BLaER1 treated with 17β-estradiol and CSF1 and Interleukin-3, amounts not matched to agents 10 nM and 100 nM (cell line): ENCODE measurements around the gene KLK11.

Source experiments
- H3K27ac ChIP-seq, 11 experiments: shearing (Covaris generic); formaldehyde crosslinking; 2 replicates each; pipeline ENCODE4 v1.8.1; 2022
- H3K27me3 ChIP-seq, 11 experiments: shearing (Covaris generic); formaldehyde crosslinking; 2 replicates each; pipeline ENCODE4 v1.8.1; 2022
- H3K36me3 ChIP-seq, 11 experiments: shearing (Covaris generic); formaldehyde crosslinking; 2 replicates each; pipeline ENCODE4 v1.8.1; 2022
- H3K4me1 ChIP-seq, 10 experiments: shearing (Covaris generic); formaldehyde crosslinking; 2 replicates each; pipeline ENCODE4 v1.8.1; 2022
- H3K4me2 ChIP-seq, 11 experiments: shearing (Covaris generic); formaldehyde crosslinking; 2 replicates each; pipeline ENCODE4 v1.8.1; 2022
- H3K4me3 ChIP-seq, 10 experiments: shearing (Covaris generic); formaldehyde crosslinking; 2 replicates each; pipeline ENCODE4 v1.8.1; 2022
- H3K9ac ChIP-seq, 11 experiments: shearing (Covaris generic); formaldehyde crosslinking; 2 replicates each; pipeline ENCODE4 v1.8.1; 2022
- H3K9me3 ChIP-seq, 11 experiments: shearing (Covaris generic); formaldehyde crosslinking; replicated peaks in 1 of 11; 2 replicates each; pipeline ENCODE4 v1.8.1; 2022
- H4K20me1 ChIP-seq, 11 experiments: shearing (Covaris generic); formaldehyde crosslinking; 2 replicates each; pipeline ENCODE4 v1.8.1; 2022
- Cebpa-rat ChIP-seq, 11 experiments: shearing (Covaris generic); IDR thresholded peaks; 2 replicates each; pipeline ENCODE4 v1.8.1; 2022

The KLK11 gene

GRCh38 chr19:50982186-50982585 lies 44.2 kb downstream of the KLK11 start:
- no peaks in the 10 kb centered on the region for H4K20me1 ChIP-seq
- TF ChIP-seq Cebpa-rat (IDR thresholded peaks at IDR 0.05) = no peak

GRCh38 chr19:50981587-50982146 lies 44.7 kb downstream of the KLK11 start:
- no peak overlapping the region for H3K4me3 ChIP-seq
- H3K27me3 ChIP-seq = peaks cover 0 to 16% (median 0%) of the 10 kb centered on the region in 11 experiments; a peak in 3 of 22 replicates
- H3K4me2 ChIP-seq = no peak overlapping the region
- no peaks in the 10 kb centered on the region for H3K4me1 ChIP-seq
- no peak overlapping the region for H3K27ac ChIP-seq
- TF ChIP-seq Cebpa-rat (IDR thresholded peaks at IDR 0.05) = no peak
- H3K36me3 ChIP-seq = no peaks in the 10 kb centered on the region
- no peak overlapping the region for H3K9ac ChIP-seq
- H3K9me3 ChIP-seq = no peaks in the 10 kb centered on the region
- H4K20me1 ChIP-seq = no peaks in the 10 kb centered on the region

More at GRCh38 chr19:50982186-50982585, 44.2 kb downstream of the KLK11 start:
- H3K9ac ChIP-seq = no peak overlapping the region
- H3K4me1 ChIP-seq = no peaks in the 10 kb centered on the region
- no peaks in the 10 kb centered on the region for H3K36me3 ChIP-seq
- H3K4me2 ChIP-seq = no peak overlapping the region
- no peak overlapping the region for H3K27ac ChIP-seq
- H3K4me3 ChIP-seq = no peak overlapping the region
- no peaks in the 10 kb centered on the region for H3K9me3 ChIP-seq
- H3K27me3 ChIP-seq = peaks cover 0 to 16% (median 0%) of the 10 kb centered on the region in 11 experiments; a peak in 3 of 22 replicates

GRCh38 chr19:50980208-50980607 lies 46.2 kb downstream of the KLK11 start:
- Histone ChIP-seq H3K4me3 (no peak overlapping the region), H4K20me1 (no peaks in the 10 kb centered on the region), H3K9me3 (no peaks in the 10 kb centered on the region), H3K27ac (no peak overlapping the region), H3K4me1 (no peaks in the 10 kb centered on the region), H3K36me3 (no peaks in the 10 kb centered on the region), H3K27me3 (peaks cover 0 to 16% (median 0%) of the 10 kb centered on the region in 11 experiments; a peak in 3 of 22 replicates), H3K4me2 (no peak overlapping the region), H3K9ac (no peak overlapping the region)
- no peak for TF ChIP-seq Cebpa-rat (IDR thresholded peaks at IDR 0.05)

- Histone ChIP-seq H3K36me3 (no peaks in the 10 kb centered on the region), H3K4me1 (no peaks in the 10 kb centered on the region), H3K4me3 (no peak overlapping the region), H3K9me3 (no peaks in the 10 kb centered on the region), H3K4me2 (no peak overlapping the region), H3K27me3 (peaks cover 0 to 16% (median 0%) of the 10 kb centered on the region in 11 experiments; a peak in 3 of 22 replicates), H3K9ac (no peak overlapping the region), H4K20me1 (no peaks in the 10 kb centered on the region), H3K27ac (no peak overlapping the region)
- no peak for TF ChIP-seq Cebpa-rat (IDR thresholded peaks at IDR 0.05)
Observed at GRCh38 chr19:50979758-50980157, 46.7 kb downstream of the KLK11 start.

GRCh38 chr19:50978772-50979390 lies 47.5 kb downstream of the KLK11 start:
- H3K9ac ChIP-seq = no peak overlapping the region
- no peaks in the 10 kb centered on the region for H4K20me1 ChIP-seq
- H3K27ac ChIP-seq = no peak overlapping the region
- no peaks in the 10 kb centered on the region for H3K4me1 ChIP-seq
- H3K9me3 ChIP-seq = no peaks in the 10 kb centered on the region
- H3K27me3 ChIP-seq = peaks cover 0 to 15% (median 0%) of the 10 kb centered on the region in 11 experiments; a peak in 3 of 22 replicates
- H3K4me3 ChIP-seq = no peak overlapping the region
- H3K4me2 ChIP-seq = no peak overlapping the region
- no peak for TF ChIP-seq Cebpa-rat (IDR thresholded peaks at IDR 0.05)
- H3K36me3 ChIP-seq = no peaks in the 10 kb centered on the region

- H3K27me3 ChIP-seq = peaks cover 0 to 11% (median 0%) of the 10 kb centered on the region in 11 experiments; a peak in 1 of 22 replicates
- H3K4me1 ChIP-seq = no peaks in the 10 kb centered on the region
- H3K4me2 ChIP-seq = no peak overlapping the region
- TF ChIP-seq Cebpa-rat (IDR thresholded peaks at IDR 0.05) = no peak
- no peak overlapping the region for H3K4me3 ChIP-seq
- H3K9ac ChIP-seq = no peak overlapping the region
- H3K27ac ChIP-seq = no peak overlapping the region
- H4K20me1 ChIP-seq = no peaks in the 10 kb centered on the region
- no peaks in the 10 kb centered on the region for H3K9me3 ChIP-seq
- no peaks in the 10 kb centered on the region for H3K36me3 ChIP-seq
Observed at GRCh38 chr19:50977626-50978025, 48.8 kb downstream of the KLK11 start.

- Histone ChIP-seq H3K9ac (no peak overlapping the region), H3K27me3 (peaks cover 0 to 5% (median 0%) of the 10 kb centered on the region in 11 experiments; a peak in 1 of 22 replicates), H3K27ac (no peak overlapping the region), H3K9me3 (no peaks in the 10 kb centered on the region), H3K36me3 (no peaks in the 10 kb centered on the region), H3K4me2 (no peak overlapping the region), H3K4me1 (no peaks in the 10 kb centered on the region), H3K4me3 (no peak overlapping the region), H4K20me1 (no peaks in the 10 kb centered on the region)
- TF ChIP-seq Cebpa-rat (IDR thresholded peaks at IDR 0.05) = no peak
Observed at GRCh38 chr19:50975766-50976165, 50.6 kb downstream of the KLK11 start.

GRCh38 chr19:50974702-50975556 lies 51.5 kb downstream of the KLK11 start:
- no peaks in the 10 kb centered on the region for H4K20me1 ChIP-seq
- H3K4me1 ChIP-seq = no peaks in the 10 kb centered on the region
- no peak overlapping the region for H3K27ac ChIP-seq
- H3K9me3 ChIP-seq = no peaks in the 10 kb centered on the region
- H3K4me3 ChIP-seq = no peak overlapping the region
- H3K9ac ChIP-seq = no peak overlapping the region
- no peaks in the 10 kb centered on the region for H3K27me3 ChIP-seq
- no peak for TF ChIP-seq Cebpa-rat (IDR thresholded peaks at IDR 0.05)
- H3K36me3 ChIP-seq = no peaks in the 10 kb centered on the region
- no peak overlapping the region for H3K4me2 ChIP-seq

GRCh38 chr19:50972795-50973376 lies 53.5 kb downstream of the KLK11 start:
- no peak for TF ChIP-seq Cebpa-rat (IDR thresholded peaks at IDR 0.05)
- Histone ChIP-seq H3K9ac (no peak overlapping the region), H3K4me3 (no peak overlapping the region), H3K4me1 (peaks cover 9 to 20% (median 17%) of the 10 kb centered on the region in 10 experiments), H3K27ac (no peak overlapping the region), H3K27me3 (no peaks in the 10 kb centered on the region), H3K36me3 (no peaks in the 10 kb centered on the region), H3K4me2 (no peak overlapping the region), H4K20me1 (no peaks in the 10 kb centered on the region), H3K9me3 (no peaks in the 10 kb centered on the region)
